Subcutaneous adipose tissue (tissue), 4 donors: Measurements from ENCODE around the gene FAM181A. TPM values are rescaled to one million over a fixed set of nuclear protein-coding genes. Genes with fewer than 3 reads are reported as not detected.

ENCODE experiments used
- total RNA-seq, 4 donors: library from RNA; depleted of rRNA; stranded (reverse); fragments of >200 nt; gene quantifications; one replicate each; pipeline ENCODE4 v1.1.0, GENCODE V29; 2016
- TF ChIP-seq, protein P1 (sequence below): fragments of 450-650 bp; IDR thresholded peaks from one replicate; pipeline ENCODE4 v1.5.1; 2016; ENCODE audit warnings: low read depth, mild to moderate bottlenecking, control low read depth, antibody characterized with exemption, moderate library complexity

Gene FAM181A
- not detected for total RNA-seq

DNA sequence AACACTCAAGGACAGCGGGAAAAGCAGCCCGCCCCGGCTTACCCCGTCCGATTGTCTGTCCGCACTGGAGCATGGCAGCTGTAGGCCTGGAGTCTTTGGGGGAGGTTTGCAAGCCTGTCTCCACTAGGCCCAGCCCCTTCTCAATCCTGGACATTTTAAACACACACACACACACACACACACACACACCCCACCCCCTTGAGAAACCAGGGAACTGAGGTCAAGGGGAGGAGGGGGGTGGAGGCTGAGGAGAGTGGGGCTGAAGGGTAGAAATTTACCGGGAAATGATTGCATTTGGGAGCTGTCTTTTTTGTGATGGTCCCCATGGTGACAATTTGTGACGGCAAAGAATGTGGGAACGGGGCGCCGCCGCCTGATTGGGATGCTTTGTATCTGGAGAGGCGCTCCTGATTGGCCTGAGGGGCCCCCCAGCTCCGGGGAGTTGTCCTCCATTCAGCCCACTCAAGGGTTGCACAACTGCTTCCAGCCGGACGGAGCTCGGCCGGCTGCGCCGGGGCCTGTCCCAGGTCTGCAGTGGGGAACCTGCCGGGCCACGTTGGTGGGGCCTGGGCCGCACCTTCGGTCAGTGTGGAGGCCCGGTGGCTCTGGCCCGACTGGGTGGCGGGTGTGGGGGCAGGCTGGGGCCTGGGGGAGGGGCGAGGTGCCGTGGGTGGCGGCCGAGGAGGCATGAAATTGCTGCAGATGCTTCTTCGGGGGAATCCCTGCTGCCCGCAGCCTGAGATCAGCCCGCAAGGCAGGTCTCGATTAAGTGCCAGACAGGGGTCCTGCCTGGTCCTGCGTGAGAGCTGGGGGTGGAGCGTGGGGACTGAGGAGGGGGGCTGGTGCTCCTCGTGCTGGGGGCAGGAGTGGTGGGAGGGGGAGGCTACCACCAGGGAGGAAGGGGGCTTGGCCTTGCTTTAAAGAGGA lies at the start of gene FAM181A:
TSS of gene FAM181A (plus strand) at position 472 of the 927 bp plus-strand sequence. CDS start 942 bp downstream, outside the sequence.
- TF ChIP-seq, protein P1, sequence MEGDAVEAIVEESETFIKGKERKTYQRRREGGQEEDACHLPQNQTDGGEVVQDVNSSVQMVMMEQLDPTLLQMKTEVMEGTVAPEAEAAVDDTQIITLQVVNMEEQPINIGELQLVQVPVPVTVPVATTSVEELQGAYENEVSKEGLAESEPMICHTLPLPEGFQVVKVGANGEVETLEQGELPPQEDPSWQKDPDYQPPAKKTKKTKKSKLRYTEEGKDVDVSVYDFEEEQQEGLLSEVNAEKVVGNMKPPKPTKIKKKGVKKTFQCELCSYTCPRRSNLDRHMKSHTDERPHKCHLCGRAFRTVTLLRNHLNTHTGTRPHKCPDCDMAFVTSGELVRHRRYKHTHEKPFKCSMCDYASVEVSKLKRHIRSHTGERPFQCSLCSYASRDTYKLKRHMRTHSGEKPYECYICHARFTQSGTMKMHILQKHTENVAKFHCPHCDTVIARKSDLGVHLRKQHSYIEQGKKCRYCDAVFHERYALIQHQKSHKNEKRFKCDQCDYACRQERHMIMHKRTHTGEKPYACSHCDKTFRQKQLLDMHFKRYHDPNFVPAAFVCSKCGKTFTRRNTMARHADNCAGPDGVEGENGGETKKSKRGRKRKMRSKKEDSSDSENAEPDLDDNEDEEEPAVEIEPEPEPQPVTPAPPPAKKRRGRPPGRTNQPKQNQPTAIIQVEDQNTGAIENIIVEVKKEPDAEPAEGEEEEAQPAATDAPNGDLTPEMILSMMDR, result no peak

DNA sequence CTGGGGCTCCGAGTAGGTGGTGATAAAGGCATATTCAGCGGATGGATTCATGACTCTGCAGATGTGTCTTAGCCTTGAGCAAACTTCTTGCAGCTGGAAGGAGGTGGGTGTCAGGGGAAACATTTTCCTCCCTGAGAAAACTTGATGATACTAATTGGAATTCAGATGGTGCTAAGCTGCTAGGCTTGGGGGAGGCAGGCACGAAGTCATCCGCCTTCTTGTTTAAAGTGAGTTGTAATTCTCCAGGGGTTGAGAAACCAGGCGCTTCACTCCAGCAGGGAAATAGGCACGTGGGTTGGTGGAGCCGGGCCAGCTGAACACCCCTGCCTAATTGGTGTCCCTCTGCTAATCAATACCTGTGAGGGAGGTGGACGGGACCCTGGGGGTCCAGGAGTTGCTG lies 48.9 kb upstream of the FAM181A start:
- TF ChIP-seq, protein P1, result no peak

DNA sequence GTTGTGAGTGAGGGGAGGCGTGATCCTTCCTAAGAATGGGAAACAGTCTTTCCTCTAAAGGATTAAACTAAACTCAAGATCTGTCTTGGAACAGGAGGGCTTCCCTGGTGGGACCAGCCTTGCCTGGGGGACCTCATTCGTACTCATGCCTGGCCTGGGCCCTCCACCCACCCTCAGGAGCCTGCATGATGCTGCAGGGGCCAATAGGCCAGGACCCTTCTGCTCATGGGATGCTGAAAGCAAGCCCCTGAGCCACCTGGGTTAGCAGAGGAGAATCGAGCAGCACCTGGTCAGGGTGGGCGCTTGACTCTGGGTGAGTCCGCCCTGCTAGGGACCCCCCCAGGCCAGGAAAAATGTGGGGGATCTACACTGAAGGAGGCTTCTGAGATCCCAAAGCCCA lies 48.3 kb upstream of the FAM181A start:
- TF ChIP-seq, protein P1, result no peak

DNA sequence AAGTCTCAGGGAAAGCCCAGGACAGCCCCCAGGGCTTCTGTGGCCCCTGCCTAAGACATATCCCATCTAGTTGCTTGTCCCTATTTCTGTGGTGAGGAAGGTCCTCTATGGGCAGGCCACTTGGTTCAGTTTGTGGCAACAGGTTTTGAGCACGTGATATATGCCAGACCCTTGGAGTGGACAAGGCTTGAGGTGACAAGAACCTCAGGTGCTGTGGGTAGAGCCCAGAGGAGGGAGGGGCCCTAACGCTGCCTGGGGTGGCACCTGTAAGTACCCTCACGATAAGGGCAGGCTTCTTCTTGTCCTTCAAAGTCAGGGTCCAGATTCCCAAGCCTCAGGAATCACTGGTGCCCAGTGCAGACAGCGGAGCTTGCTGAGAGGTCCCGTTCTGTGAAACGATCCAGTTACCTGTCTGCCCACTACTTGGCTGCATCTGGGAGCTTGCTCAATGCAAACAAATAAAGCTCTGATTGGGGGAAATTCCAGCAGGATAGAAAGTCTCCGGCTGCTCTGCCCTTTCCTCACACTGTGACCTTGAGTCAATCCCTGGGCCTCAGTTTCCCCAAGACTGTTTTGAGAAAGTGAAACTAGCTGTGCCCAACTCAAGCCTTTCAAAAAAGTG lies 47.7 kb upstream of the FAM181A start:
- TF ChIP-seq, protein P1, result no peak

DNA sequence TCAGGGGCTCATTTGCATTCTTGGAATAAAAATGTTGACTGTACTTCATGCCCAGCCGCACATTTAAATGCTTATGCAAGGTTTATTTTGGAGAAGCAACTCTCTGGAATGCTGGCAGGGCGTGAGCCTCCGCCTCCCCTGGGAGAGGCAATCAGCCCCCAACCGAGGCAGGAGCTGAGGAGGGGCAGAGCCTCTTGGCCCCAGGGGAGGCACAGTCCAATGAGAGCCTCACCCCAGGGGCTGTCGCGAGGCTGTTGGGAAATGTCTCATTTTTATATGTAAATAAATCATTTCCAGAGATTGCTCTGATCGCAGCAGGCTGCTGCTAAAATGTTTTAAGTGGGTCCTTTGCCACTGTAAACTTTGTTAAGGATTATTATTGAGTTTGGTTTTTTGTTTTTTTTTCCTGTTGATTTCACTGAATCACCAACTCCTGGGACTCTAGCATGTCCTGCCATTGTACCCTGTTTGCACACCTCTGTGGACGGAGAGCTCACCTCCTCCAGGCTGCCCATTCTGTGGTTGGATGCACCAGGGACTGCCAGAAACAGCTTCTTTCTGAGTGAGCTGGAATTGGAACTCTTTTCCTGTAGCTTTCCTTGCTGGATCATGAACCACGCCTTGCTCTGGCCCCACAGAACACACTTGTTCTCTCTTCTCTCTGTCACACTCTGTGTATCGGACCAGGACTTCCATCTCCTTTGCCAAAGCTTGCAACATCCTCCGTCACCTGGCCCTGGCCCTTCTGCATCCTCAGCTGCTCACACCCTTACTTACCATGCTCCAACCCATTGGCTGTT lies 46.9 kb upstream of the FAM181A start:
- TF ChIP-seq, protein P1, result no peak

DNA sequence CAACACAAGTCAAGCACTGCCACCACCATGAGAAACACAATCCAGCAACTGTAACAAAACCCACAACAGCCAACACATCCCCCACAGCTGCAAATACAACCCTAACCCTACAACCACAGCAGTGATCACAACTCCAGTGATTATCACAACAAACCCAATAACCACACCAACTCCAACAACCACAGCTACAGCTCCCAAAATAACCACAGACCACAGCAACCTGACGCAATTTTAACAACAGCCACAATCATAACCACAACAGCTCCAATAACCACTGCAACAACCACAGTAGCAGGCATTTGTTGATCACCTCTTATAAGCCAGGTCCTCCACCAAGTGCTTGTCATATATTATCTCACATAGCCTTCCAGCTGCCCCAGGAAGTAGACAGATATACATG lies 42.2 kb upstream of the FAM181A start:
- TF ChIP-seq, protein P1, result no peak
